ENCODE results near the gene GPC6.
A peak's percentile ranks its signal among the peaks of the same experiment; 100 is the strongest.

Gene GPC6

DNA sequence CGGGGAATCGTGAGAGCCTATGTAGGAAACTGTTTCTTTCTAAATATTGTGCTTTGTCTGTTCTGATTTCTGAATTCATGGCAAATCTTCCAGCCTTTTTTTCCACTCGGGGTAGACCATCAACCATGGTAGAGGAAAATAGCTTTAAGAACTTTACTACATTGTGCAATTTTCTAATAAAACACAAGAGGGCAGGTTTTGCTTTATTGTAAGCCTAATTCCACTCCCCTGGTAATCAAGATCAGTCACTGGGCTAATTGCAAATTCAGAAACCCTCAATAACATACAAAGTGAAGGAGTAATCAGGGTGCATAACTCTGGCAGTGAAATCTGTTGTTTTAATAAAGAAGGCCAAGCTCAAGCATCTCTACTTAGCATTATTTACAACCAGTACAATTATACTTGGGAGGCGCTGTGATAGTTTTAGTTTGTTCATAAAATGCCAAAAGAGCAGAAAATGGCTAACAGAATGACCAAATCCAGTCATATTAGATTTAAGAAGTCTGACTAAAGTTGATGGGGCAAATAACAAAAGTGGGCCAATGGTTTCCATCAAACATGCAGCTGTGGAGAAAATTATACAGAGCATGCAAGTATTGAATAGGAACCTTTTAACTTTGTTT is 1209.1 kb downstream of the GPC6 start:
- H3K27ac ChIP-seq = no peak overlapping the region
- TF ChIP-seq, protein P1, sequence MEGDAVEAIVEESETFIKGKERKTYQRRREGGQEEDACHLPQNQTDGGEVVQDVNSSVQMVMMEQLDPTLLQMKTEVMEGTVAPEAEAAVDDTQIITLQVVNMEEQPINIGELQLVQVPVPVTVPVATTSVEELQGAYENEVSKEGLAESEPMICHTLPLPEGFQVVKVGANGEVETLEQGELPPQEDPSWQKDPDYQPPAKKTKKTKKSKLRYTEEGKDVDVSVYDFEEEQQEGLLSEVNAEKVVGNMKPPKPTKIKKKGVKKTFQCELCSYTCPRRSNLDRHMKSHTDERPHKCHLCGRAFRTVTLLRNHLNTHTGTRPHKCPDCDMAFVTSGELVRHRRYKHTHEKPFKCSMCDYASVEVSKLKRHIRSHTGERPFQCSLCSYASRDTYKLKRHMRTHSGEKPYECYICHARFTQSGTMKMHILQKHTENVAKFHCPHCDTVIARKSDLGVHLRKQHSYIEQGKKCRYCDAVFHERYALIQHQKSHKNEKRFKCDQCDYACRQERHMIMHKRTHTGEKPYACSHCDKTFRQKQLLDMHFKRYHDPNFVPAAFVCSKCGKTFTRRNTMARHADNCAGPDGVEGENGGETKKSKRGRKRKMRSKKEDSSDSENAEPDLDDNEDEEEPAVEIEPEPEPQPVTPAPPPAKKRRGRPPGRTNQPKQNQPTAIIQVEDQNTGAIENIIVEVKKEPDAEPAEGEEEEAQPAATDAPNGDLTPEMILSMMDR (conservative IDR thresholded peaks at IDR 0.05) = peak; percentile 77
- TF ChIP-seq ZFX (IDR thresholded peaks at IDR 0.05) = no peak

DNA sequence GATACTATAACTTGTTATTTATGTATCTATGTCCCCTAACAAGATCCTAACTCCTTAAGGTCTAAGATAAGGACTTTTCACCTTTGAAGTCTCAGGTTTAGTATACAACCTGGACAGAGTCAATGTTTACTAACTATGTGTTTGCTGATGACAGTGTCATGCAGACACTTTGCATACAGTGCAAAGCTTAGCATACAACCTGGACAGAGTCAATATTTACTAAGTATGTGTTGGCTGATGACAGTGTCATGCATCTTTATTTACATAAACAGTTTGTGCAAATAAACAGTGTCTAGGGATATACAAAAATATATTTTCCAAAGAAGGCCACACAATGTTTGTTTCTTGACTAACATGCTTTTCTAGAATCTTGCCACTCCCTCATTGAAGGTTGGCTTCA is 1218.2 kb downstream of the GPC6 start:
- TF ChIP-seq, protein P1 (conservative IDR thresholded peaks at IDR 0.05) = no peak
- TF ChIP-seq ZFX (IDR thresholded peaks at IDR 0.05) = no peak
- no peak overlapping the region for H3K27ac ChIP-seq

DNA sequence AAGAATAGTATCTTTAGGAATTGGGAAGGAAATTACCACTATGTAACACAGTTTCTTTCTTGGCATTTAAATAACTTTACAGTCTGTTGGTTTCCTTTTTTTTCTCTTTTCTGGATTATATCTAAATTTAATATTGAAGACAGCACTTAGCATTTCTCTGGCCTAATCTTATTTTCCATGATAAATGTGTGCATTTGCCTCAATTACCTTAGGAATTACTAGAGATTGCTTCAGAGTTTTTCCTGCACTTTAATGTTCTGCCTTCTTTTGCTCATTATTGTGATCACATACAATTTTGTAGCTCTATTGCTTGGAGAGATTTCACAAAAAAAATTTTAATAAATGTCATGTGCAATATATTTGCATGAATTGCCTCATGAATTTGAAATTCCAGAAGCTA is 1227.7 kb downstream of the GPC6 start:
- no peak for TF ChIP-seq ZFX (IDR thresholded peaks at IDR 0.05)
- TF ChIP-seq, protein P1 (conservative IDR thresholded peaks at IDR 0.05) = no peak
- H3K27ac ChIP-seq = no peak overlapping the region

DNA sequence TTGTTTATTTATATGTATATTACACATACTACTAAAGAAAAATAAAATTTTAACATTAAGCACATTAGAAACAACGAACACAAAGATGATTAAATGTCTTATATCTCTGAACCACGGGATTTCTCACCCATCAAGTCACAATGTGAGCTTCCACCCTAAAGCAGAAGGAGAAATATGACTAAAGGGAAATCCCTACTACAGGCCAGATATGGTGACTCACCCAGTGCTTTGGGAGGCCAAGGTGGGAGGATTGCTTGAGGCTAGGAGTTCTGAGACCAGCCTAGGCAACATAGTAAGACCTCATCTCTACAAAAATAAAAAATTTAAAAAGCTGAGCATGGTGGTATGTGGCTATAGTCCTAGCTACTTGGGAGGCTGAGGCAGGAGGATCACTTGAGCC is 1228.3 kb downstream of the GPC6 start:
- no peak overlapping the region for H3K27ac ChIP-seq
- TF ChIP-seq ZFX (IDR thresholded peaks at IDR 0.05) = no peak
- TF ChIP-seq, protein P1 (conservative IDR thresholded peaks at IDR 0.05) = no peak

DNA sequence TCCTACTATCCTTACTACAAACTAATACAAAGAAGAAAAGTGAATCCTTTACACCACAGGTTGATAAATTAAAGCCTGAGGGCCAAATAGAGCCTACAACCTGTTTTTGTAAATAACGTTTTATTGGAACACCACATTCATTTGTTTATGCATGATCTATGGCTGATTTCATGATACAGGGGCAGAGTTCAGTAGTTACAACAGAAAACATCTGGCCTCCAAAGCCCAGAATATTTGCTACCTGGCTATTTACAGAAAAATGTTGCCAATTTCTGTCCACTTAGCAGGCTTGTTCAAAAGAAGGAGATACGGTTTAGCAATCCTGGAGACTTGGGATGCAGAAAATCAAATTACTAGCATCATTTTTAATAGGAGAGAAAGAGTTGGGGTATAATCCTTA is 1228.8 kb downstream of the GPC6 start:
- TF ChIP-seq, protein P1 (conservative IDR thresholded peaks at IDR 0.05) = no peak
- TF ChIP-seq ZFX (IDR thresholded peaks at IDR 0.05) = no peak
- no peak overlapping the region for H3K27ac ChIP-seq
